Germinal center (tissue), 1 donor: ENCODE data around the gene PTPRG.
"Not testable (repeated sequence)": the region's sequence is repeated elsewhere in the genome, so short reads cannot be mapped to it uniquely, and the experiment has no call there.

Experiments used
- DNase-seq: peaks from one replicate; pipeline ENCODE4 v3.0.0; 2012; ENCODE audit warnings: mixed read lengths, low spot score

PTPRG gene

DNA sequence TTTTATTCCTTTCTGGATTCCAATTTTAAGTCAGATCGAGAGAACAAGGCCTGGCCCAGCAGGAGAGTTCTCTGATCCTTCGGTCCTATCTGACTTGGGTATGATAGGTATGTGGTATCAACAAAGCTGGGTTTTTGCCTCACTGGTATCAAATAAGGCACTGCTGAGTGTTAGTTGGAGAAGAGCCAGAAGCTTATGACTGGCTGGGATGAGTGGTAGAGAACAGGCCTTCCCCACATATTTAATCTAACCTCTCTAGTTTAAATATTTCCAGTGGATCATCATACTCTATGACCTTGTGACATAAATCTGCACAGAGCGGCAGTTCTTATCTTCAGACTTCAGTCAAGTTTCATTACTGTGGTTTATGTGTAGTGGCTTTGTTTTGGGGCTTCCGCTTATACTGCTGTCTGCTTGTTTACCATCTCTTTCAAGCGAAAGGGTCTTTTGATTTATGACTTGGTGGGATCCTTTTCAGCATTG is 164.5 kb downstream of the PTPRG start:
- DNase-seq, result no peak

GRCh38 chr3:61727435-61727834 is 166.1 kb downstream of the PTPRG start:
- DNase-seq, result no peak

DNA sequence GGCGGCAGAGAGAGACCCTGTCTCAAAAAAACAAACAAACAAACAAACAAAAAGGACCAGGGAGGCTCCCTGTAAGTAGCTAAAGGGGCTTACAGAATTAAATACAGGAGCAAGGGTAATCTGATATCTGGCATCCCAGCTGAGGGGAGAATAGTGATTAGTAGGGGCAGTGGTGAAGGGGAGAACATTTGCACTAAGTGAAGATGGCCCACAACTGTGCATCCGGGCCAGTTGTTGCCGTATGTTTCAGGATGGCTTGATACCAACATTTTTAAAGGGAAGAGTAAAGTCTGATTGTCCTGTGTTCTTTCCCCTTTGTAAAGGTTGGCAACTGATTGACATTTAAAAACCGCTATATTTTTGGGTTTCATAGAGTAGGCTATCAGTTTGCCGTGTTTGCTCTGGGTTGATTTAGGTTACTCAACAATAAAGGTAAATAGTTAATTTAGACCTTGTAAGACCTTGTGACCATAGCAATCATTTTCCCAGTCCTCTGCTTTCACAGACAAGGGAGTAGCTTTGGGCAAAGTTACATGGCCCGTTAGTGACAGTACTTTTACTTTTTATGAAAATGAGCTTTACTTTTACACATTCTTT is 167.8 kb downstream of the PTPRG start:
- DNase-seq, result no peak

- no peak for DNase-seq
Measured at GRCh38 chr3:61730056-61730455, 168.7 kb downstream of the PTPRG start.

- no peak for DNase-seq
Measured at GRCh38 chr3:61730577-61731231, 169.3 kb downstream of the PTPRG start.

- no peak for DNase-seq
Measured at GRCh38 chr3:61733000-61733399, 171.6 kb downstream of the PTPRG start.

- DNase-seq, result no peak
Measured at GRCh38 chr3:61733876-61734275, 172.5 kb downstream of the PTPRG start.

DNA sequence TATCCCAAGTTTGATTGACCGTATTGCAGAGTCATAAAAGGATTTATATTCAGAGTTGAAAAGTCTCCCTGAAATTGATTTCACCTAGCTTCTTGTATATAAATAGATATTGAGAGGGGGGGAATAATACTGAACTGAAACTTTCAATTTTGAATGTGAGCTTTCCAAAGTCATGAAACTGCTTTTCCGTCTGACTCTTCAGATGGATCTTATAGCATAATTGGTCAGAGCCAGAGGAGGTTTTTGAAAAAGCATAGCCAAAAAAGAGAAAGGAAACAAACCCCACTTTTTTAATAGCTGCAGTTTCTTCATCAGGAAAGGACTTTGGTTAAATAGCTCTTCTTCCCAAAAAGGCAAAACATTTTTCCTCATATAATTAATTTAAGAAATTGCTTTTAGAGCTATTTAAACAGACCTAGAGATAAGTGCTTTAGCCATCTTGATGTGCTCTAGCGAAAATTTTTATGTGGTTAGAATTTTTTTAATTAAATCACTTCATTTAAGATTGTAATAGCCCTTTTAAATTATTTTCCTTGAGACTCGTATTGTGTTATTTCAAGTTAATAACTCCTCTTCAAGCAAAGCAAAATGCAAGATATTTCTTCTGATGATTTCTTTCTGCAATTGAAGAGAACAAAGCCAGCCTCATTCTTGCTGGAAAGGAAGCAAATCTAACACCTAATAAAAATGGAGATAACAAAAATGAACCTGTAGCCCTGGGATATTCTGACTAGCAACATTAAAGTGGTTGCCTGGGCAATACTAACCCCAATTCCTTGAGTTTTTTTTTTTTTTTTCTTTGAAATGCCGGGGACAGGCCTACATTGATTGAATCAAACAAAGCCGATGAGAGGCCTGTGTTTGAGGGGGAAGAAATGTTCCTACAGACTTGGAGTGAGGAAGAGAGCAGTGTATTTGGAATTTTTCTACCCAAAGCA is 173.6 kb downstream of the PTPRG start:
- no peak for DNase-seq

DNA sequence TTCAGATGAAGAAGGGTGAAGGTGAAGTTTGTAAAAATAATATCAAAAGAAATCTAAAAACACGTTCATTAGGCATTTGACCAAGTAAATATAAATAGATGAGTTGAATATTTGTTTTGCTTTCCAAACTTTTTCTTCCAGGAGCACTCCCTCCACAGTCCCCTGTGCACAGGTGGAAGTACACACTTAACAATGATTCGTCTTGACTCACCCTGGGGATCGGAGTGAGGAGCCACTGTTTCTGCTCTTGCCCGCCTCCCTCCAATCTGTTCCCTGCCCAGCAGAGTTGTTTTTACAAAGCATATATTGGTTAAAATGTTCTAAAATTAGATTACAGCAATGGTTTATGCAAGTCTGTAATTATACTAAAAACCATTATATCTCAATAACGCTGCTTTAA is 175.1 kb downstream of the PTPRG start:
- no peak for DNase-seq

DNA sequence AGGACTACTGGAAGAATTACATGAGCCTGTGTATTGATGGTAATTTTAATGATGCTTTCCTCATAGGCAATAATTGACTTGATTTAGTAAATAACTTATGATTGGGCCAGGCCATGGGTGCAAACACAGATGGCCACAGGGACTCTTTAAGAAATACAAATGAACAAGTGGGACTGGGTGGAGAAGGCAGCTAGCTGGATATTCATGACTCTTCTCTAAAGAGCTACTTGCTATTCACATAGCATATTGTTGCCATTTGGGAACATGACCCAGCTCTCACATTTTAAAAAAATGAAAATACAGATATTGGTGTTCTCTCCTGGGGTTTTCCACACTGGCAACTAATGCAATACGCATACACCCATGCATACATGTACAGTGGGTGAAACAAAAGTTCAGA is 178.3 kb downstream of the PTPRG start:
- no peak for DNase-seq

DNA sequence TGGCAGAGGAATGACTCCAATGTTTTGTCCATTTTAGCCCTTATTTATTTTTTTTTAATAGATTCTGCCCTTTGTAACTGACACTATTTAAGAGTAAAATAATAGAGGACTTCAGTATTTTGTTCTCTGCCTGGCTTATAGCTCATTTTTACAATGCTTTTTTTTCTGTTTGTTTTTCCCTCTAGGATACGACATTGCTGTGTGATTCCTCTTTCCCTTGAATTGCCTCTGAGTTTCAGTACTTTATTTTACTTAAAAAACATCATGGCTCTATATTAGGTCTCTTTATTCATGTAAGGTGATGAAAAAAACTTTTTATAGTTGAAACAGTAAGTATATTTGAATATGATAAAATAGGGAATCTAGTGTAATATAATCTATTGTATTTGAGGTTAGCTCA is 179.1 kb downstream of the PTPRG start:
- no peak for DNase-seq

GRCh38 chr3:61741551-61741950 is 180.2 kb downstream of the PTPRG start:
- no peak for DNase-seq

GRCh38 chr3:61742006-61742405 is 180.6 kb downstream of the PTPRG start:
- no peak for DNase-seq

DNA sequence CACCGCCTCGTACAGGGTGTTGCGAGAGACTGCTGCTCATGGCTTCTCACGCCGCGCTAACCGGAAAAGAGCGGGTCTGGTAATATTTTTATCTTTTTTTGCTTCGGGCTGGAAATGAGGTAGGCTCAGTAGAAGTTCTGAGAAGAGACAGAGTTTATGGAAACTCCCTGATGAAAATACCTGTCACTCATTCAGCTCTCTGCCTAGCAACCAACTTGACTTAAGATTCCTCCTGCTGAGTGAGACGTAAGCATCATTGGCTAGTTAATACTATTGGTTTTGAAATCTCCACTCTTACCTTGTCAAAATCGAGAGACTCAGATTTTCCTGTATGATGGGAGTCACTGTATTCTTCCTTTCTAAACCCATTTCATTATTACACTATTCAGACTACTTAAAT is 181.7 kb downstream of the PTPRG start:
- DNase-seq, result no peak

- DNase-seq, result no peak
Measured at GRCh38 chr3:61743686-61744242, 182.4 kb downstream of the PTPRG start.

GRCh38 chr3:61748288-61748687 is 186.9 kb downstream of the PTPRG start:
- DNase-seq, result no peak

DNA sequence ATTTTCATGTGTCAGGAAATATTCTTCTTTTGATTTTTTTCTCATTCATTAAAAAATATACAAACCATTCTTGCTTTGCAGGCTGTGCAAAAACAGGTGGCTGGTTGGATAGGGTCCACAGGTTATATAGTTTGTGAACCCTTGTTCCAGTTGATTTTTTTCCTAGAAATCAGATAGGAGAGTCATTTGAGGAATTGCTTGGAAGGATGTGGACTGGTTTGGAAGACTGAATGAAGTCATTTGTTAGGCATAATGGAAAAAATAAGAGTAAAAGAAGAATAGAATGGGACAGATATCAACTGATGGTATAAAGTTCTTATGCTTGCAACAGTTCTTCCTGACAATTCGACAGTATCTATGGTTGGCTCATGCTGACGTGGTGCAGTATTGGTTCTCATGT is 189.4 kb downstream of the PTPRG start:
- no peak for DNase-seq

DNA sequence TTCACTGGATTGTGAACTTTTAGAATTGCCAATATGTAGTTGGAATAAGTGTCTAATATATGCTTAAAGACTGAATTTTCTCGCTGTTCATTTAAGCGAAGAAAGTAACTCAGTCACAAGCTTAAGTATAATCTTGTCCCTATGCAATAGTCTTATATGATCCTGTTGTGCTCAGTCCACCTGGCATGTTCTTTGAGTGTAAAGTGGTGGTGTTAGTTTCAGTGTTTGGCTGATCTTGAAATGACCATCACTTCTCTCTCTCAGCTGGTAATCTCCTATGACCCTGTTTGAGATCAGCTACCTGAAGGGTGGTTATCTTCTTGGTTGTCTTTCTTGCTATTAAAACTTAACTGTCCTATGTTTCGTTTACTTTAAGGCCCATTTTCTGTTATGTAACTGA is 197.5 kb downstream of the PTPRG start:
- no peak for DNase-seq

DNA sequence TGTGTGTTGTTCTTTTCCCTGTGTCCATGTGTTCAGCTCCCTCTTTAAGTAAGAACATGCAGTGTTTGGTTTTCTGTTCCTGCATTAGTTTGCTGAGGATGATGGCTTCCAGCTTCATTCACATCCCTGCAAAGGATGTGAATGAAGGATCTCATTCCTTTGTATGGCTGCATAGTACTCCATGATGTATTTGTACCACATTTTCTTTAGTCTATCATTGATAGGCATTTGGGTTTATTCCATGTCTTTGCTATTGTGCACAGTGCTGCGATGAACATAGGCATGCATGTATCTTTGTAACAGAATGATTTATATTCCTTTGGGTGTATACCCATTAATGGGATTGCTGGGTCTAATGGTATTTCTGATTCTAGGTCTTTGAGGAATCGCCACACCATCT is 199.4 kb downstream of the PTPRG start:
- DNase-seq, result not testable (repeated sequence)

DNA sequence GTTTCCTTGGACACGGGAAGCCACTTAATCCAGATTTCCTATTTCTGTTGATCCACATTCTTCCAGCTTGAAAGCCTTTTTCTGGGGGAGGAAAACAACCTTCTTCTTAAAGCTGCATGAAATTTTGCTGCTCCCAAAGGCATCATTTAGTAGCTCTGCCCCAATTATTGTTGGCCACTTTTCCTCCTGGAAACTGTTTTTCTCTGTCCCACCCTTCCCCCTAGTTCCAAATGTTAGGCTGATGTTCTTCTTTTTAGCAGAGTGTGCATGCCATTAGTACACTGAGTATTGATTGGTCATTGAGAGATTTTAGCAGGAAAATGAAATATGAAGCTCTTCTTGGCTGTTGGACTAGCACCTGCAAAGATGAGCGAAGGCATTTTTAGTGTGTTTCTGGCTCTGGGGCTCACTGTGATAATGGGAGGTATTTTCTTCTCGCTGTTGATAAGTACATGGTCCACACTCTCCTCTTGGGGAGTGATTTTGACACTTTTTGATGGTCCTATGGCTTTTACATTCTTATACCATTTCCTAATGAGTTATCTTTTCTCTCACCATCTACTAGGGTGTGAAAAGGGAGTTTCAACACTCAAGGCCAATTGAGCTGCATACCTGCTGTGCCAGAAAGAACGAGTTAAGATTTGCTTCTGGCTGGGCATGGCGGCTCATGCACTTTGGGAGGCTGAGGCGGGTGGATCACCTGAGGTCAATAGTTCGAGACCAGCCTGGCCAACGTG is 200.5 kb downstream of the PTPRG start:
- DNase-seq, result no peak

- DNase-seq, result no peak
Measured at GRCh38 chr3:61765157-61765876, 203.9 kb downstream of the PTPRG start.
